Suprapubic skin (tissue), 4 donors: ENCODE results near the gene FAM149A. TPM values are rescaled to one million over a fixed set of nuclear protein-coding genes. Genes with fewer than 3 reads are reported as not detected.

ENCODE experiments used
- DNase-seq, 2 donors: peaks; one replicate each; pipeline ENCODE4 v3.0.0-alpha.2; 2019; ENCODE audit warnings: low spot score in 2 of 2
- H3K27ac ChIP-seq: fragments of 200-600 bp; sonication (generic); one replicate; pipeline ENCODE4 v1.5.1; 2019
- H3K27me3 ChIP-seq: fragments of 200-600 bp; sonication (generic); one replicate; pipeline ENCODE4 v1.5.1; 2019
- H3K36me3 ChIP-seq: fragments of 200-600 bp; sonication (generic); one replicate; pipeline ENCODE4 v1.5.1; 2019
- H3K4me1 ChIP-seq: fragments of 200-600 bp; sonication (generic); one replicate; pipeline ENCODE4 v1.5.1; 2019
- H3K4me3 ChIP-seq: fragments of 200-600 bp; sonication (generic); one replicate; pipeline ENCODE4 v1.5.1; 2019; ENCODE audit warnings: mild to moderate bottlenecking
- H3K9me3 ChIP-seq: fragments of 200-600 bp; sonication (generic); one replicate; pipeline ENCODE4 v1.5.1; 2019
- CTCF ChIP-seq, 2 donors: fragments of 200-600 bp in 1 of 2; fragments of 450-650 bp in 1 of 2; sonication (generic) in 1 of 2; IDR thresholded peaks; one replicate each; pipeline ENCODE4 v1.5.1; 2016 to 2019; ENCODE audit warnings: antibody characterized with exemption in 2 of 2, mild to moderate bottlenecking in 1 of 2, moderate library complexity in 1 of 2
- EP300 ChIP-seq: sonication (generic); formaldehyde crosslinking; IDR thresholded peaks from one replicate; pipeline ENCODE4 v1.6.1; 2017; ENCODE audit warnings: antibody characterized with exemption
- POLR2A ChIP-seq, 2 donors: fragments of 450-650 bp; IDR thresholded peaks; one replicate each; pipeline ENCODE4 v1.6.1; 2017; ENCODE audit warnings: antibody characterized with exemption in 2 of 2, mild to moderate bottlenecking in 2 of 2, moderate library complexity in 2 of 2
- POLR2AphosphoS5 ChIP-seq, 3 donors: sonication (generic); formaldehyde crosslinking; IDR thresholded peaks; one replicate each; pipeline ENCODE4 v1.6.1; 2017; ENCODE audit warnings: antibody characterized with exemption in 3 of 3
- WGBS: methylation state at CpG from one replicate; pipeline ENCODE4 v1.1.5; 2018; 5-methylcytosine and 5-hydroxymethylcytosine counted together
- total RNA-seq, 4 donors: library from RNA; depleted of rRNA; stranded (reverse); fragments of >200 nt; gene quantifications; one replicate each; pipeline ENCODE4 v1.1.0, GENCODE V29; 2016

Gene FAM149A
- total RNA-seq, 4 donors from 2014 or later, result 2.9 to 4.3 (median 3.8) TPM

DNA sequence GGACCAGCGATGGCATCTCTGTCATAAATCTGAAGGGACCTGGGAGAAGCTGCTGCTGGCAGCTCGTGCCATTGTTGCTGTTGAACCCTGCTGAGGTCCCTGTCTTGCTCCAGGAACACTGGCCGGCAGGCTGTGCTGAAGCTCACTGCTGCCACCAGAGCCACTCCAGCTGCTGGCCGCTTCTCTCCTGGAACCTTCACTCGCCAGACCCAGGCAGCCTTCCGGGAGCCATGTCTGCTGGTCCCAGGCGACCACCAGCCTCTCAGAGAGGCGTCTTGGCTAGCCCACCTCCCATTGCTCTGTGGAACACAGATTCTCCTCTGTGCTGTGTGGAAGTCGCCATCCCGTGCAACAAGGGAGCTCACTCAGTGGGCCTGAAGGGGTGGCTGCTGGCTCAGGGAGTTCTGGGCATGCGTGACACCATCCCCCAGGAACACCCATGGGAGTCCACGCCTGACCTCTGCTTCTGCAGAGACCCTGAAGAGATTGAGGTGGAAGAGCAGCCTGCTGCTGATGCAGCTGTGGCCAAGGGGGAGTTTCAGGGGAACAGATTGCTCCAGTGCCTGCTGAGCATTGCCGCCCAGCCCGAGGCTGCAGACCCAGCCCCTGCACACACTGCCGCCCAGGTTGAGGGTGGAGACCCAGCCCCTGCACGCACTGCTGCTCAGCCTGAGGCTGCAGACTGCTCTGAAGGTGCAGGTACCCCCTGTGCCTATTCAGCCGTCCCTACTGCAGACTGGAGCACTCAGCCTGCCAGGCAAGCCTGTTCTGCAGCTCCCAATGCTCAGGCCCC is 53.7 kb downstream of the FAM149A start:
- Histone ChIP-seq H3K4me3 (no peak overlapping the region), H3K9me3 (no peaks in the 10 kb centered on the region), H3K36me3 (no peaks in the 10 kb centered on the region), H3K27me3 (no peaks in the 10 kb centered on the region), H3K27ac (no peak overlapping the region), H3K4me1 (no peaks in the 10 kb centered on the region)
- 75% methylated on average over 3 of the region's 17 CpGs for WGBS
- no peak for TF ChIP-seq EP300
- TF ChIP-seq POLR2A (IDR thresholded peaks at IDR 0.05), result no peak
- no peak for TF ChIP-seq CTCF (IDR thresholded peaks at IDR 0.05)
- TF ChIP-seq POLR2AphosphoS5 (IDR thresholded peaks at IDR 0.05), result no peak
- DNase-seq, result no peak

DNA sequence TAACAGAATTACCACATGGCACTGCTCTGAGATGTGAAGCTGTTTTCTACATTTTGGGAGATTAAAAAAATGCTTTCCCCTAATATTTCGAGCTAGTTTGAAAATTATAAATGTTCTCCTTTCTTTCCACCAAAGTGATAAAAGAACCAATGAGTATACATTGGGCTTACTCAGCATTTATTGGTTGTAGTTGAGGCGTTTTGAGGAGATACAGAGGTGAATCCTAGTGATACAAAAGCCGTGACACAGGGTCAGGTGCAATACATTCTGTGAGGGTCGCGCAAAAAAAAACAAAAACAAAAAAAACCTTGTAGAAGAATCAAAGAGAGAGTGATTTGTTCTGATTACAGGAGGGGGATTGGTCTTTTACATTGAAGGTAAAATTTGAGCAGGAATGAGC is 54.5 kb downstream of the FAM149A start:
- WGBS, result 87% methylated on average over 5 of the region's 5 CpGs
- H3K36me3 ChIP-seq, result no peaks in the 10 kb centered on the region
- TF ChIP-seq EP300 (no peak), CTCF (IDR thresholded peaks at IDR 0.05) (no peak), POLR2AphosphoS5 (IDR thresholded peaks at IDR 0.05) (no peak), POLR2A (IDR thresholded peaks at IDR 0.05) (no peak)

GRCh38 chr4:186159613-186160012 is 55.1 kb downstream of the FAM149A start:
- Histone ChIP-seq H3K27me3 (no peaks in the 10 kb centered on the region), H3K27ac (no peak overlapping the region), H3K36me3 (no peaks in the 10 kb centered on the region), H3K4me3 (no peak overlapping the region), H3K4me1 (no peaks in the 10 kb centered on the region), H3K9me3 (no peaks in the 10 kb centered on the region)
- no peak for TF ChIP-seq EP300
- TF ChIP-seq CTCF (IDR thresholded peaks at IDR 0.05), result no peak
- no peak for TF ChIP-seq POLR2A (IDR thresholded peaks at IDR 0.05)
- TF ChIP-seq POLR2AphosphoS5 (IDR thresholded peaks at IDR 0.05), result no peak
- WGBS, result 81% methylated on average over 6 of the region's 6 CpGs
- no peak for DNase-seq

More for the DNA sequence above, 54.5 kb downstream of the FAM149A start:
- no peak for DNase-seq
- Histone ChIP-seq H3K4me3 (no peak overlapping the region), H3K27me3 (no peaks in the 10 kb centered on the region), H3K4me1 (no peaks in the 10 kb centered on the region), H3K27ac (no peak overlapping the region), H3K9me3 (no peaks in the 10 kb centered on the region)

- Histone ChIP-seq H3K9me3 (no peaks in the 10 kb centered on the region), H3K36me3 (no peaks in the 10 kb centered on the region), H3K27ac (no peak overlapping the region), H3K27me3 (no peaks in the 10 kb centered on the region), H3K4me3 (no peak overlapping the region), H3K4me1 (no peaks in the 10 kb centered on the region)
- no peak for DNase-seq
- no peak for TF ChIP-seq EP300
- no peak for TF ChIP-seq POLR2AphosphoS5 (IDR thresholded peaks at IDR 0.05)
- no peak for TF ChIP-seq CTCF (IDR thresholded peaks at IDR 0.05)
- TF ChIP-seq POLR2A (IDR thresholded peaks at IDR 0.05), result no peak
- 53% methylated on average over 6 of the region's 6 CpGs for WGBS
Measured at GRCh38 chr4:186161138-186161537, 56.6 kb downstream of the FAM149A start.

GRCh38 chr4:186166852-186167512 is 62.5 kb downstream of the FAM149A start:
- TF ChIP-seq EP300 (no peak), CTCF (IDR thresholded peaks at IDR 0.05) (no peak), POLR2AphosphoS5 (IDR thresholded peaks at IDR 0.05) (no peak), POLR2A (IDR thresholded peaks at IDR 0.05) (no peak)

More at GRCh38 chr4:186166852-186167512, 62.5 kb downstream of the FAM149A start:
- Histone ChIP-seq H3K4me3 (no peak overlapping the region), H3K27me3 (no peaks in the 10 kb centered on the region), H3K4me1 (no peaks in the 10 kb centered on the region), H3K27ac (no peak overlapping the region), H3K36me3 (no peaks in the 10 kb centered on the region), H3K9me3 (no peaks in the 10 kb centered on the region)
- WGBS, result 94% methylated on average over 15 of the region's 15 CpGs
- no peak for DNase-seq
